CD4-positive, alpha-beta memory T cell (primary cell): ENCODE data around the gene SLC35F3. TPM values are rescaled to one million over a fixed set of nuclear protein-coding genes. Genes with fewer than 3 reads are reported as not detected.

Source experiments
- CTCF ChIA-PET: fragments of 350-600 bp; sonication (Branson Sonifier 250); formaldehyde crosslinking; loops from one replicate; lab custom pipeline; 2021; ENCODE audit warnings: inconsistent platforms; ENCODE audit not compliant: partially characterized antibody; lab: Charles Lee
- POLR2A ChIA-PET: fragments of 350-600 bp; sonication (Branson Sonifier 250); formaldehyde crosslinking; loops from one replicate; lab custom pipeline; 2021; ENCODE audit not compliant: partially characterized antibody; lab: Charles Lee
- DNase-seq, 5 donors: peaks; one replicate each; pipeline versions ENCODE4 v3.0.0 to v3.0.0-alpha.2; 2020 to 2022; ENCODE audit warnings: mixed read lengths in 1 of 5
- H3K27ac ChIP-seq: one replicate; pipeline ENCODE4 v1.7.0; 2013; ENCODE audit warnings: low read depth, low read length
- H3K27me3 ChIP-seq: 2 replicates; pipeline ENCODE4 v1.7.0; 2013; ENCODE audit warnings: mild to moderate bottlenecking, low read length, moderate library complexity; ENCODE audit not compliant: insufficient read depth
- H3K36me3 ChIP-seq: 2 replicates; pipeline ENCODE4 v1.7.0; 2013; ENCODE audit warnings: mild to moderate bottlenecking, low read length, moderate library complexity; ENCODE audit not compliant: insufficient read depth
- H3K4me1 ChIP-seq: 2 replicates; pipeline ENCODE4 v1.7.0; 2013; ENCODE audit warnings: mild to moderate bottlenecking, low read length, moderate library complexity; ENCODE audit not compliant: insufficient read depth
- H3K4me3 ChIP-seq, 2 donors: one replicate each; pipeline ENCODE4 v1.7.0; 2013; ENCODE audit warnings: low read length in 2 of 2, mild to moderate bottlenecking in 1 of 2
- H3K9me3 ChIP-seq, 2 donors: one replicate each; pipeline ENCODE4 v1.7.0; 2013; ENCODE audit warnings: low read length in 2 of 2, control low read depth in 1 of 2; ENCODE audit not compliant: control insufficient read depth in 1 of 2
- H3K27ac Mint-ChIP-seq, 7 donors: one replicate each; pipeline ENCODE4 v1.8.0; 2020 to 2021; ENCODE audit warnings: mixed read lengths in 7 of 7, mild to moderate bottlenecking in 6 of 7, inconsistent platforms in 3 of 7, moderate library complexity in 3 of 7
- H3K27me3 Mint-ChIP-seq, 2 donors: one replicate each; pipeline ENCODE4 v1.8.0; 2020 to 2021; ENCODE audit warnings: mixed read lengths in 2 of 2
- H3K36me3 Mint-ChIP-seq, 2 donors: one replicate each; pipeline ENCODE4 v1.8.0; 2020 to 2021; ENCODE audit warnings: mixed read lengths in 2 of 2, inconsistent platforms in 1 of 2, mild to moderate bottlenecking in 1 of 2
- H3K4me1 Mint-ChIP-seq, 4 donors: one replicate each; pipeline ENCODE4 v1.8.0; 2020 to 2021; ENCODE audit warnings: mixed read lengths in 4 of 4, mild to moderate bottlenecking in 1 of 4
- H3K4me3 Mint-ChIP-seq, 8 donors: one replicate each; pipeline ENCODE4 v1.8.0; 2020 to 2021; ENCODE audit warnings: mixed read lengths in 8 of 8, mild to moderate bottlenecking in 7 of 8, moderate library complexity in 6 of 8, inconsistent platforms in 3 of 8
- H3K9me3 Mint-ChIP-seq, 8 donors: one replicate each; pipeline ENCODE4 v1.8.0; 2020 to 2021; ENCODE audit warnings: mixed read lengths in 8 of 8, mild to moderate bottlenecking in 5 of 8, inconsistent platforms in 3 of 8, moderate library complexity in 1 of 8
- intact Hi-C: fragments of 100-400 bp; cut with micrococcal nuclease; formaldehyde crosslinking; loops from one replicate; pipeline ENCODE4 v1.15.1; 2023
- polyA plus RNA-seq, 2 donors: library from polyadenylated mRNA; unstranded; fragments of 300-500 nt; fragmentation: Illumina TruSeq; gene quantifications; one replicate each; pipeline ENCODE4 v1.2.3, GENCODE V29; 2021
- total RNA-seq, 2 experiments: library from RNA; stranded (reverse); gene quantifications; one replicate each; pipeline ENCODE4 v1.2.3, GENCODE V29; 2021

The SLC35F3 gene
- total and polyA plus RNA-seq, 4 experiments from 2014 or later = 0.12 to 0.84 TPM; not detected in 2

- intact Hi-C loops = loop anchor here (10.0 kb wide), 1 partner anchor 684 kb away; no protein-coding TSS in a partner anchor
- no peak for DNase-seq
- Mint-ChIP-seq H3K9me3 (no peaks in the 10 kb centered on the region), H3K27ac (no peak overlapping the region), H3K4me1 (no peaks in the 10 kb centered on the region), H3K27me3 (peaks cover 3 to 11% of the 10 kb centered on the region in 2 donors), H3K36me3 (no peaks in the 10 kb centered on the region), H3K4me3 (no peak overlapping the region)
- ChIA-PET CTCF (no interaction called here), POLR2A (no interaction called here)
- Histone ChIP-seq H3K4me3 (no peak overlapping the region), H3K4me1 (no peaks in the 10 kb centered on the region), H3K27me3 (no peaks in the 10 kb centered on the region), H3K36me3 (no peaks in the 10 kb centered on the region), H3K9me3 (no peaks in the 10 kb centered on the region), H3K27ac (no peak overlapping the region)
Observed at GRCh38 chr1:233988963-233989696, 84.7 kb downstream of the SLC35F3 start.

GRCh38 chr1:233990486-233990885 is 86.0 kb downstream of the SLC35F3 start:
- no peaks in the 10 kb centered on the region for H3K36me3 Mint-ChIP-seq
- no peak for DNase-seq
- CTCF ChIA-PET = no interaction called here
- no peaks in the 10 kb centered on the region for H3K4me1 Mint-ChIP-seq
- H3K4me3 ChIP-seq = no peak overlapping the region
- no peak overlapping the region for H3K27ac Mint-ChIP-seq
- H3K4me3 Mint-ChIP-seq = no peak overlapping the region
- no peaks in the 10 kb centered on the region for H3K27me3 ChIP-seq
- POLR2A ChIA-PET = no interaction called here
- intact Hi-C loops = no loop called here
- H3K36me3 ChIP-seq = no peaks in the 10 kb centered on the region
- no peaks in the 10 kb centered on the region for H3K4me1 ChIP-seq
- H3K27me3 Mint-ChIP-seq = peaks cover 3 to 11% of the 10 kb centered on the region in 2 donors
- H3K27ac ChIP-seq = no peak overlapping the region
- no peaks in the 10 kb centered on the region for H3K9me3 ChIP-seq
- H3K9me3 Mint-ChIP-seq = no peaks in the 10 kb centered on the region

GRCh38 chr1:233993651-233994050 is 89.2 kb downstream of the SLC35F3 start:
- no peaks in the 10 kb centered on the region for H3K9me3 Mint-ChIP-seq
- peaks cover 3 to 8% of the 10 kb centered on the region in 2 donors for H3K27me3 Mint-ChIP-seq
- H3K9me3 ChIP-seq = no peaks in the 10 kb centered on the region
- no peaks in the 10 kb centered on the region for H3K36me3 ChIP-seq
- H3K27ac ChIP-seq = no peak overlapping the region
- no peak overlapping the region for H3K4me3 Mint-ChIP-seq
- no peak overlapping the region for H3K27ac Mint-ChIP-seq
- no peak overlapping the region for H3K4me3 ChIP-seq
- H3K4me1 Mint-ChIP-seq = no peaks in the 10 kb centered on the region
- H3K4me1 ChIP-seq = no peaks in the 10 kb centered on the region
- H3K27me3 ChIP-seq = no peaks in the 10 kb centered on the region
- no peaks in the 10 kb centered on the region for H3K36me3 Mint-ChIP-seq
- intact Hi-C loops = no loop called here
- DNase-seq = no peak
- POLR2A ChIA-PET = no interaction called here
- CTCF ChIA-PET = no interaction called here

GRCh38 chr1:233994112-233994511 is 89.6 kb downstream of the SLC35F3 start:
- no peak overlapping the region for H3K4me3 ChIP-seq
- ChIA-PET POLR2A (no interaction called here), CTCF (no interaction called here)
- Mint-ChIP-seq H3K4me1 (no peaks in the 10 kb centered on the region), H3K9me3 (no peaks in the 10 kb centered on the region), H3K27ac (no peak overlapping the region), H3K27me3 (peaks cover 3 to 8% of the 10 kb centered on the region in 2 donors), H3K36me3 (no peaks in the 10 kb centered on the region), H3K4me3 (no peak overlapping the region)
- intact Hi-C loops = no loop called here
- no peak for DNase-seq
- no peaks in the 10 kb centered on the region for H3K4me1 ChIP-seq
- no peaks in the 10 kb centered on the region for H3K9me3 ChIP-seq
- no peak overlapping the region for H3K27ac ChIP-seq
- no peaks in the 10 kb centered on the region for H3K27me3 ChIP-seq
- no peaks in the 10 kb centered on the region for H3K36me3 ChIP-seq

- CTCF ChIA-PET = no interaction called here
- H3K9me3 Mint-ChIP-seq = peaks cover 0 to 2% (median 0%) of the 10 kb centered on the region in 8 donors
- no peak overlapping the region for H3K27ac Mint-ChIP-seq
- intact Hi-C loops = no loop called here
- no peaks in the 10 kb centered on the region for H3K36me3 ChIP-seq
- H3K27me3 Mint-ChIP-seq = peaks cover 9 to 10% of the 10 kb centered on the region in 2 donors
- H3K4me1 ChIP-seq = no peaks in the 10 kb centered on the region
- no peaks in the 10 kb centered on the region for H3K27me3 ChIP-seq
- H3K4me1 Mint-ChIP-seq = no peaks in the 10 kb centered on the region
- no peak overlapping the region for H3K4me3 ChIP-seq
- H3K36me3 Mint-ChIP-seq = no peaks in the 10 kb centered on the region
- H3K27ac ChIP-seq = no peak overlapping the region
- no peak for DNase-seq
- H3K9me3 ChIP-seq = no peaks in the 10 kb centered on the region
- POLR2A ChIA-PET = no interaction called here
- no peak overlapping the region for H3K4me3 Mint-ChIP-seq
Observed at GRCh38 chr1:233998456-233998855, 94.0 kb downstream of the SLC35F3 start.

- no peaks in the 10 kb centered on the region for H3K27me3 ChIP-seq
- intact Hi-C loops = no loop called here
- ChIA-PET CTCF (no interaction called here), POLR2A (no interaction called here)
- Mint-ChIP-seq H3K4me3 (no peak overlapping the region), H3K36me3 (no peaks in the 10 kb centered on the region), H3K4me1 (no peaks in the 10 kb centered on the region), H3K27me3 (peaks cover 9 to 10% of the 10 kb centered on the region in 2 donors), H3K27ac (no peak overlapping the region), H3K9me3 (peaks cover 0 to 2% (median 0%) of the 10 kb centered on the region in 8 donors)
- no peak overlapping the region for H3K27ac ChIP-seq
- H3K9me3 ChIP-seq = no peaks in the 10 kb centered on the region
- H3K4me3 ChIP-seq = no peak overlapping the region
- H3K4me1 ChIP-seq = no peaks in the 10 kb centered on the region
- H3K36me3 ChIP-seq = no peaks in the 10 kb centered on the region
- DNase-seq = no peak
Observed at GRCh38 chr1:233998891-233999290, 94.4 kb downstream of the SLC35F3 start.

GRCh38 chr1:234000557-234001041 is 96.1 kb downstream of the SLC35F3 start:
- Histone ChIP-seq H3K4me3 (no peak overlapping the region), H3K27me3 (no peaks in the 10 kb centered on the region), H3K27ac (no peak overlapping the region), H3K9me3 (no peaks in the 10 kb centered on the region), H3K36me3 (no peaks in the 10 kb centered on the region), H3K4me1 (no peaks in the 10 kb centered on the region)
- Mint-ChIP-seq H3K27me3 (peaks cover 11 to 12% of the 10 kb centered on the region in 2 donors), H3K9me3 (peaks cover 0 to 2% (median 0%) of the 10 kb centered on the region in 8 donors), H3K27ac (no peak overlapping the region), H3K4me1 (no peaks in the 10 kb centered on the region), H3K36me3 (no peaks in the 10 kb centered on the region), H3K4me3 (no peak overlapping the region)
- intact Hi-C loops = no loop called here
- ChIA-PET POLR2A (no interaction called here), CTCF (no interaction called here)
- DNase-seq = no peak
